Measurements from ENCODE around the gene TXNDC15. TPM values are rescaled to one million over a fixed set of nuclear protein-coding genes. Genes with fewer than 3 reads are reported as not detected.

TXNDC15 gene
- total and polyA plus RNA-seq, 2 of the 13 experiments (the other 11 are each of a cell fraction or from before 2014, with no cell fraction given), result 22.2 to 49.9 TPM

- TF ChIP-seq ZBED4 (CRISPR knock-in tag; IDR thresholded peaks at IDR 0.05; ENCODE audit: borderline replicate concordance) (peak; percentile 64; the same call in 1 of the 2 replicates), NFAT5 (CRISPR knock-in tag; IDR thresholded peaks at IDR 0.05) (peak; percentile 58; the same call in 1 of the 2 replicates), BCL6 (CRISPR knock-in tag; IDR thresholded peaks at IDR 0.05) (0 out of 2 replicates have a peak, but pooled peaks have one; percentile 32), PRDM15 (CRISPR knock-in tag; IDR thresholded peaks at IDR 0.05) (no peak), NFIC (IDR thresholded peaks at IDR 0.05; ENCODE audit: low read length) (no peak), RFXANK (CRISPR knock-in tag; IDR thresholded peaks at IDR 0.05) (no peak), CBFB (CRISPR knock-in tag; IDR thresholded peaks at IDR 0.05) (peak; percentile 78), PPARG (CRISPR knock-in tag; conservative IDR thresholded peaks at IDR 0.05) (no peak)
- TF ChIP-seq, protein P1, sequence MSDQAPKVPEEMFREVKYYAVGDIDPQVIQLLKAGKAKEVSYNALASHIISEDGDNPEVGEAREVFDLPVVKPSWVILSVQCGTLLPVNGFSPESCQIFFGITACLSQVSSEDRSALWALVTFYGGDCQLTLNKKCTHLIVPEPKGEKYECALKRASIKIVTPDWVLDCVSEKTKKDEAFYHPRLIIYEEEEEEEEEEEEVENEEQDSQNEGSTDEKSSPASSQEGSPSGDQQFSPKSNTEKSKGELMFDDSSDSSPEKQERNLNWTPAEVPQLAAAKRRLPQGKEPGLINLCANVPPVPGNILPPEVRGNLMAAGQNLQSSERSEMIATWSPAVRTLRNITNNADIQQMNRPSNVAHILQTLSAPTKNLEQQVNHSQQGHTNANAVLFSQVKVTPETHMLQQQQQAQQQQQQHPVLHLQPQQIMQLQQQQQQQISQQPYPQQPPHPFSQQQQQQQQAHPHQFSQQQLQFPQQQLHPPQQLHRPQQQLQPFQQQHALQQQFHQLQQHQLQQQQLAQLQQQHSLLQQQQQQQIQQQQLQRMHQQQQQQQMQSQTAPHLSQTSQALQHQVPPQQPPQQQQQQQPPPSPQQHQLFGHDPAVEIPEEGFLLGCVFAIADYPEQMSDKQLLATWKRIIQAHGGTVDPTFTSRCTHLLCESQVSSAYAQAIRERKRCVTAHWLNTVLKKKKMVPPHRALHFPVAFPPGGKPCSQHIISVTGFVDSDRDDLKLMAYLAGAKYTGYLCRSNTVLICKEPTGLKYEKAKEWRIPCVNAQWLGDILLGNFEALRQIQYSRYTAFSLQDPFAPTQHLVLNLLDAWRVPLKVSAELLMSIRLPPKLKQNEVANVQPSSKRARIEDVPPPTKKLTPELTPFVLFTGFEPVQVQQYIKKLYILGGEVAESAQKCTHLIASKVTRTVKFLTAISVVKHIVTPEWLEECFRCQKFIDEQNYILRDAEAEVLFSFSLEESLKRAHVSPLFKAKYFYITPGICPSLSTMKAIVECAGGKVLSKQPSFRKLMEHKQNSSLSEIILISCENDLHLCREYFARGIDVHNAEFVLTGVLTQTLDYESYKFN (CRISPR knock-in tag; conservative IDR thresholded peaks at IDR 0.05), result peak; percentile 48; the same call in 1 of the 2 replicates
- TF ChIP-seq, protein P2, sequence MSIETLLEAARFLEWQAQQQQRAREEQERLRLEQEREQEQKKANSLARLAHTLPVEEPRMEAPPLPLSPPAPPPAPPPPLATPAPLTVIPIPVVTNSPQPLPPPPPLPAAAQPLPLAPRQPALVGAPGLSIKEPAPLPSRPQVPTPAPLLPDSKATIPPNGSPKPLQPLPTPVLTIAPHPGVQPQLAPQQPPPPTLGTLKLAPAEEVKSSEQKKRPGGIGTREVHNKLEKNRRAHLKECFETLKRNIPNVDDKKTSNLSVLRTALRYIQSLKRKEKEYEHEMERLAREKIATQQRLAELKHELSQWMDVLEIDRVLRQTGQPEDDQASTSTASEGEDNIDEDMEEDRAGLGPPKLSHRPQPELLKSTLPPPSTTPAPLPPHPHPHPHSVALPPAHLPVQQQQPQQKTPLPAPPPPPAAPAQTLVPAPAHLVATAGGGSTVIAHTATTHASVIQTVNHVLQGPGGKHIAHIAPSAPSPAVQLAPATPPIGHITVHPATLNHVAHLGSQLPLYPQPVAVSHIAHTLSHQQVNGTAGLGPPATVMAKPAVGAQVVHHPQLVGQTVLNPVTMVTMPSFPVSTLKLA (IDR thresholded peaks at IDR 0.05), result no peak
These were observed 30.6 kb downstream of the TXNDC15 start, which contains the start of gene PCBD2 (continued) for GRCh38 chr5:134904610-134905245.

All from HepG2 (cell line).